Chondrocyte (in vitro differentiated cells): ENCODE results near the gene ANKH. TPM values are rescaled to one million over a fixed set of nuclear protein-coding genes. Genes with fewer than 3 reads are reported as not detected.

Experiments
- DNase-seq: peaks from one replicate; pipeline ENCODE4 v3.0.0; 2021; ENCODE audit warnings: mixed read lengths, low spot score
- H3K27ac Mint-ChIP-seq: one replicate; pipeline ENCODE4 v1.8.0; 2021; ENCODE audit warnings: mild to moderate bottlenecking, moderate library complexity, mixed read lengths; ENCODE audit not compliant: unreplicated experiment
- H3K27me3 Mint-ChIP-seq: 2 replicates; pipeline ENCODE4 v1.8.0; 2021; ENCODE audit warnings: low read depth, mixed read lengths
- H3K36me3 Mint-ChIP-seq: 2 replicates; pipeline ENCODE4 v1.8.0; 2021; ENCODE audit warnings: low read depth, mixed read lengths
- H3K4me1 Mint-ChIP-seq: 2 replicates; pipeline ENCODE4 v1.8.0; 2021; ENCODE audit warnings: low read depth, mild to moderate bottlenecking, mixed read lengths
- H3K4me3 Mint-ChIP-seq: one replicate; pipeline ENCODE4 v1.8.0; 2021; ENCODE audit warnings: mild to moderate bottlenecking, moderate library complexity, mixed read lengths; ENCODE audit not compliant: unreplicated experiment
- H3K9me3 Mint-ChIP-seq: 2 replicates; pipeline ENCODE4 v1.8.0; 2021; ENCODE audit warnings: low read depth, mixed read lengths
- CTCF ChIP-seq: fragments of 200-600 bp; sonication (generic); IDR thresholded peaks from 2 replicates; pipeline ENCODE4 v1.5.0; 2021; ENCODE audit warnings: antibody characterized with exemption, mild to moderate bottlenecking, moderate library complexity
- total RNA-seq: library from RNA; stranded (reverse); gene quantifications from 3 replicates; pipeline ENCODE4 v1.2.1, GENCODE V29; 2021

Gene ANKH
- total RNA-seq, 1 donor from 2014 or later, result 114 TPM

GRCh38 chr5:14735944-14736343 is 135.6 kb downstream of the ANKH start:
- H3K9me3 Mint-ChIP-seq, result no peaks in the 10 kb centered on the region
- peaks cover 21% of the 10 kb centered on the region for H3K4me1 Mint-ChIP-seq
- no peak overlapping the region for H3K27ac Mint-ChIP-seq
- TF ChIP-seq CTCF, result no peak
- no peak overlapping the region for H3K4me3 Mint-ChIP-seq
- no peaks in the 10 kb centered on the region for H3K27me3 Mint-ChIP-seq
- peaks cover 22% of the 10 kb centered on the region for H3K36me3 Mint-ChIP-seq
- DNase-seq, result no peak

GRCh38 chr5:14734396-14734795 is 137.2 kb downstream of the ANKH start:
- Mint-ChIP-seq H3K9me3 (no peaks in the 10 kb centered on the region), H3K27ac (no peak overlapping the region), H3K4me3 (no peak overlapping the region), H3K36me3 (peaks cover 22% of the 10 kb centered on the region), H3K27me3 (no peaks in the 10 kb centered on the region), H3K4me1 (peaks cover 11% of the 10 kb centered on the region)
- DNase-seq, result no peak
- TF ChIP-seq CTCF, result no peak

GRCh38 chr5:14733661-14734060 is 137.9 kb downstream of the ANKH start:
- H3K4me1 Mint-ChIP-seq, result peaks cover 5% of the 10 kb centered on the region

GRCh38 chr5:14732991-14733390 is 138.6 kb downstream of the ANKH start:
- H3K9me3 Mint-ChIP-seq, result no peaks in the 10 kb centered on the region
- TF ChIP-seq CTCF, result no peak
- H3K4me1 Mint-ChIP-seq, result peaks cover 5% of the 10 kb centered on the region
- H3K36me3 Mint-ChIP-seq, result peaks cover 22% of the 10 kb centered on the region
- no peak overlapping the region for H3K4me3 Mint-ChIP-seq
- H3K27ac Mint-ChIP-seq, result no peak overlapping the region
- DNase-seq, result no peak
- H3K27me3 Mint-ChIP-seq, result no peaks in the 10 kb centered on the region

More at GRCh38 chr5:14733661-14734060, 137.9 kb downstream of the ANKH start:
- no peak for TF ChIP-seq CTCF
- Mint-ChIP-seq H3K36me3 (peaks cover 22% of the 10 kb centered on the region), H3K9me3 (no peaks in the 10 kb centered on the region), H3K27ac (no peak overlapping the region), H3K4me3 (no peak overlapping the region), H3K27me3 (no peaks in the 10 kb centered on the region)
- DNase-seq, result no peak

- H3K4me3 Mint-ChIP-seq, result no peak overlapping the region
- H3K27me3 Mint-ChIP-seq, result no peaks in the 10 kb centered on the region
- DNase-seq, result no peak
- no peaks in the 10 kb centered on the region for H3K9me3 Mint-ChIP-seq
- TF ChIP-seq CTCF, result no peak
- peaks cover 25% of the 10 kb centered on the region for H3K4me1 Mint-ChIP-seq
- H3K36me3 Mint-ChIP-seq, result peaks cover 15% of the 10 kb centered on the region
- H3K27ac Mint-ChIP-seq, result no peak overlapping the region
Observed at GRCh38 chr5:14730881-14731280, 140.7 kb downstream of the ANKH start.
